ENCODE data around the gene IL6. TPM values are rescaled to one million over a fixed set of nuclear protein-coding genes. Genes with fewer than 3 reads are reported as not detected.
"Not testable (repeated sequence)": the region's sequence is repeated elsewhere in the genome, so short reads cannot be mapped to it uniquely, and the experiment has no call there.

IL6 gene
- 1 to 10 TPM in 1 of 2 donors, under 1 TPM in 1; 0.46 to 2.4 TPM for total RNA-seq

GRCh38 chr7:22726907-22727713, at the start of gene IL6:
IL6 (plus strand) TSS chr7:22727200; CDS start chr7:22727263, 63 bp downstream.
- no peaks in the 10 kb centered on the region for H3K36me3 Mint-ChIP-seq (ENCODE audit: insufficient read depth in 2 of 2)
- H3K27ac Mint-ChIP-seq: no peak within 1 kb of the TSS
- peak; percentile 29 to 46 for ATAC-seq (replicated peaks in 1 of 2)
- H3K9me3 Mint-ChIP-seq: no peaks in the 10 kb centered on the region
- DNase-seq: peak in 1 of 2 donors; percentile 18
- peaks cover 65% of the 10 kb centered on the region for H3K27me3 Mint-ChIP-seq (ENCODE audit: low read depth)
- peaks cover 44% of the 10 kb centered on the region for H3K4me1 Mint-ChIP-seq (ENCODE audit: low read depth)
- peak within 1 kb of the TSS; percentile 59 to 66 for H3K4me3 Mint-ChIP-seq

DNA sequence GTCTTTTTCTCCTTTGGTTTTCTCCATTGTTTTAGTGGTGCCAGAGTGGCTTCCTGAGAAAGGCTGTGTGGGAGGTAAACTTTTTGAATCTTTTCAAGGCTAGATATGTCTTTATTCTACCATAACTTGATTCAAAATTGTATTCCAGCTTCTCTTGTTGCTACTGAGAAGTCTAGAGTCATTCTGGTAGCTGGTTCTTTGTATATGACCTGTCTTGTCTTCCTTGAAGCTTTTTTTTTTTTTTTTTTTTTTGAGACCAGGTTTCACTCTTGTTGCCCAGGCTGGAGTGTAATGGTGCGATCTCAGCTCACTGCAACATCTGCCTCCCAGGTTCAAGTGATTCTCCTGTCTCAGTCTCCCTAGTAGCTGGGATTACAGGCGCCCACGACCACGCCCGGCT, 49.7 kb upstream of the IL6 start:
- ATAC-seq (replicated peaks in 1 of 2): peak; percentile 71 to 81
- Mint-ChIP-seq H3K4me1 (ENCODE audit: low read depth) (peaks cover 87% of the 10 kb centered on the region), H3K27me3 (ENCODE audit: low read depth) (peaks cover 39% of the 10 kb centered on the region), H3K4me3 (peak overlapping the region; percentile 44 to 68), H3K27ac (peak overlapping the region; percentile 67)
- H3K36me3 Mint-ChIP-seq (ENCODE audit: insufficient read depth in 2 of 2); H3K9me3 Mint-ChIP-seq; DNase-seq: not testable (repeated sequence)

DNA sequence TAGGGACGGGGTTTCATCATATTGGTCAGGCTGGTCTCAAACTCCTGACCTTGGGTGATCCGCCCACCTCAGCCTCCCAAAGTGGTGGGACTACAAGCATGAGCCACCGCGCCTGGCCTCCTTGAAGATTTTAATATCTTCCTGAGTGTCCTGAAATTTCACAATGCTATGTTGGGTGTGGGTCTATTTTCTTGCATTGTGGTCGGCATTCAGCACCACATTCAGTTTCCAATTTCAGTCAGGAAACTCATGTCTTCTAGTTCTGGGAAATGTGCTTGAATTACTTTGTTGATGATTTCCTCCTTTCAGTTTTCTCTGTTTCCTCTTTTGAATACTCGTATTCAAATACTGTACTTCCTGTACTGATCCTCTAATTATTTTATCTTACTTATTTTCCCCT, 49.3 kb upstream of the IL6 start:
- H3K36me3 Mint-ChIP-seq (ENCODE audit: insufficient read depth in 2 of 2): peaks cover 5 to 6% of the 10 kb centered on the region in 2 donors
- peaks cover 0 to 4% of the 10 kb centered on the region in 2 donors for H3K9me3 Mint-ChIP-seq
- ATAC-seq (replicated peaks in 1 of 2) (peak; percentile 32 to 36), DNase-seq (no peak)
- H3K4me1 Mint-ChIP-seq (ENCODE audit: low read depth): peaks cover 84% of the 10 kb centered on the region
- peak overlapping the region; percentile 67 for H3K27ac Mint-ChIP-seq
- H3K4me3 Mint-ChIP-seq: peak overlapping the region; percentile 44 to 68
- peaks cover 35% of the 10 kb centered on the region for H3K27me3 Mint-ChIP-seq (ENCODE audit: low read depth)

DNA sequence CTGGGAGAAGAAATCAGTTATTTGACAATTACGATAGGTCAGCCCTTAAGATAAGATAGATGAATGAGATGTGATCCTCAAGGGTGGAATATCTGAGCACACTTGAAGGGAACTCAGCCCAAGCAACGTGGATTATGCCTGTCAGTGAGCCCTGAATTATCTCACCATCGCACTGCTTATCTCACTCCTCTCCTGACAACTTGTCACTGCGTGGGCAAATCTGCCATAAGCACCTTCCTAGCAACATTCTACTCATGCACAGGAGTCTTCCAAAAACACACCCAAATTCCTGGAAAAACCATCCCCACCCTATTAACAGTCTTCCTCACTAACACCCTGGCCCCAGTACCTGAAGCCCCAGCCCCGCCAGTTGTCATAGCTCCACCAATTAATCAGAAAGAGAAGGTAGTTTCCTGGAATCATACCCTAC, 46.5 kb upstream of the IL6 start:
- peaks cover 60% of the 10 kb centered on the region for H3K4me1 Mint-ChIP-seq (ENCODE audit: low read depth)
- H3K27me3 Mint-ChIP-seq (ENCODE audit: low read depth): peaks cover 46% of the 10 kb centered on the region
- ATAC-seq (replicated peaks in 1 of 2) (no peak), DNase-seq (no peak)
- H3K9me3 Mint-ChIP-seq: peaks cover 0 to 4% of the 10 kb centered on the region in 2 donors
- peaks cover 0 to 2% of the 10 kb centered on the region in 2 donors for H3K36me3 Mint-ChIP-seq (ENCODE audit: insufficient read depth in 2 of 2)
- H3K4me3 Mint-ChIP-seq: no peak overlapping the region
- H3K27ac Mint-ChIP-seq: no peak overlapping the region

- Mint-ChIP-seq H3K9me3 (peaks cover 0 to 4% of the 10 kb centered on the region in 2 donors), H3K27ac (no peak overlapping the region), H3K36me3 (ENCODE audit: insufficient read depth in 2 of 2) (peaks cover 0 to 2% of the 10 kb centered on the region in 2 donors), H3K4me3 (no peak overlapping the region), H3K27me3 (ENCODE audit: low read depth) (peaks cover 46% of the 10 kb centered on the region), H3K4me1 (ENCODE audit: low read depth) (peaks cover 52% of the 10 kb centered on the region)
- ATAC-seq (replicated peaks in 1 of 2) (no peak), DNase-seq (no peak)
These were observed 45.7 kb upstream of the IL6 start for GRCh38 chr7:22681312-22681711.

GRCh38 chr7:22681852-22682657, 44.9 kb upstream of the IL6 start:
- Mint-ChIP-seq H3K27me3 (ENCODE audit: low read depth) (peaks cover 46% of the 10 kb centered on the region), H3K9me3 (peaks cover 0 to 4% of the 10 kb centered on the region in 2 donors), H3K4me3 (no peak overlapping the region), H3K27ac (no peak overlapping the region), H3K36me3 (ENCODE audit: insufficient read depth in 2 of 2) (peaks cover 1 to 2% of the 10 kb centered on the region in 2 donors), H3K4me1 (ENCODE audit: low read depth) (peaks cover 44% of the 10 kb centered on the region)
- ATAC-seq (replicated peaks in 1 of 2): no peak
- no peak for DNase-seq

DNA sequence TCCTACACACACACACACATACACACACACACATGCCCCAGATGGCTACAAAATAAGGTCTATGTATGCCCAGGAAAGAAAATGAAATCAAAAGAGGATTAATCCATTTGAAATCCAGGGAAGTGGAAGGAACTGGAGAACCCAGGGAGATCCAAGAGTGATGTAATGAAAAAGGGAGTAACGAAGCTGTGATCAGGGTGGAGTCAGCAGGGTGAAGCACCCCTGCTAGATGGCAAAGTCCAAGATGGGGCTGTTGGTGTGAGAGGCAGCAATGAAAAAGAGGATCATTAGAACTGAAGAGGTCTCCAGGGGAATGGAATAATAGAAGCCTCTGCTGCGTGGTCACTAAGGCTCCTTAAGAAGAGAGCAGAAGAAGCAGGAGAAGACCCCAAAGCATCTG, 43.6 kb upstream of the IL6 start:
- H3K4me1 Mint-ChIP-seq (ENCODE audit: low read depth): peaks cover 31% of the 10 kb centered on the region
- H3K27ac Mint-ChIP-seq: no peak overlapping the region
- H3K9me3 Mint-ChIP-seq: peaks cover 0 to 4% of the 10 kb centered on the region in 2 donors
- H3K36me3 Mint-ChIP-seq (ENCODE audit: insufficient read depth in 2 of 2): peaks cover 1 to 2% of the 10 kb centered on the region in 2 donors
- peaks cover 46% of the 10 kb centered on the region for H3K27me3 Mint-ChIP-seq (ENCODE audit: low read depth)
- no peak for DNase-seq
- no peak overlapping the region for H3K4me3 Mint-ChIP-seq
- no peak for ATAC-seq (replicated peaks in 1 of 2)

- Mint-ChIP-seq H3K36me3 (ENCODE audit: insufficient read depth in 2 of 2) (peaks cover 1 to 2% of the 10 kb centered on the region in 2 donors), H3K27ac (no peak overlapping the region), H3K4me1 (ENCODE audit: low read depth) (peaks cover 18% of the 10 kb centered on the region), H3K4me3 (no peak overlapping the region), H3K27me3 (ENCODE audit: low read depth) (peaks cover 49% of the 10 kb centered on the region), H3K9me3 (peaks cover 0 to 4% of the 10 kb centered on the region in 2 donors)
- DNase-seq: no peak
- no peak for ATAC-seq (replicated peaks in 1 of 2)
These were observed 40.4 kb upstream of the IL6 start for GRCh38 chr7:22686620-22687019.

GRCh38 chr7:22688084-22688483, 38.9 kb upstream of the IL6 start:
- Mint-ChIP-seq H3K4me1 (ENCODE audit: low read depth) (peaks cover 11% of the 10 kb centered on the region), H3K27me3 (ENCODE audit: low read depth) (peaks cover 47% of the 10 kb centered on the region), H3K9me3 (no peaks in the 10 kb centered on the region), H3K4me3 (no peak overlapping the region), H3K36me3 (ENCODE audit: insufficient read depth in 2 of 2) (peaks cover 0 to 1% of the 10 kb centered on the region in 2 donors), H3K27ac (no peak overlapping the region)
- DNase-seq: no peak
- ATAC-seq (replicated peaks in 1 of 2): no peak

- Mint-ChIP-seq H3K4me1 (ENCODE audit: low read depth) (peaks cover 16% of the 10 kb centered on the region), H3K27me3 (ENCODE audit: low read depth) (peaks cover 47% of the 10 kb centered on the region)
- not testable (repeated sequence) for H3K9me3 Mint-ChIP-seq; DNase-seq; H3K27ac Mint-ChIP-seq; H3K36me3 Mint-ChIP-seq (ENCODE audit: insufficient read depth in 2 of 2); ATAC-seq (replicated peaks in 1 of 2); H3K4me3 Mint-ChIP-seq
These were observed 38.1 kb upstream of the IL6 start for GRCh38 chr7:22688934-22689333.

GRCh38 chr7:22694597-22695207, 32.3 kb upstream of the IL6 start:
- DNase-seq (no peak), ATAC-seq (replicated peaks in 1 of 2) (peak in 1 of 2 donors; percentile 41)
- Mint-ChIP-seq H3K9me3 (peaks cover 2 to 3% of the 10 kb centered on the region in 2 donors), H3K4me1 (ENCODE audit: low read depth) (peaks cover 63% of the 10 kb centered on the region), H3K27me3 (ENCODE audit: low read depth) (peaks cover 54% of the 10 kb centered on the region), H3K27ac (no peak overlapping the region), H3K4me3 (peak overlapping the region in 1 of 2 donors; percentile 3), H3K36me3 (ENCODE audit: insufficient read depth in 2 of 2) (peaks cover 3 to 5% of the 10 kb centered on the region in 2 donors)

DNA sequence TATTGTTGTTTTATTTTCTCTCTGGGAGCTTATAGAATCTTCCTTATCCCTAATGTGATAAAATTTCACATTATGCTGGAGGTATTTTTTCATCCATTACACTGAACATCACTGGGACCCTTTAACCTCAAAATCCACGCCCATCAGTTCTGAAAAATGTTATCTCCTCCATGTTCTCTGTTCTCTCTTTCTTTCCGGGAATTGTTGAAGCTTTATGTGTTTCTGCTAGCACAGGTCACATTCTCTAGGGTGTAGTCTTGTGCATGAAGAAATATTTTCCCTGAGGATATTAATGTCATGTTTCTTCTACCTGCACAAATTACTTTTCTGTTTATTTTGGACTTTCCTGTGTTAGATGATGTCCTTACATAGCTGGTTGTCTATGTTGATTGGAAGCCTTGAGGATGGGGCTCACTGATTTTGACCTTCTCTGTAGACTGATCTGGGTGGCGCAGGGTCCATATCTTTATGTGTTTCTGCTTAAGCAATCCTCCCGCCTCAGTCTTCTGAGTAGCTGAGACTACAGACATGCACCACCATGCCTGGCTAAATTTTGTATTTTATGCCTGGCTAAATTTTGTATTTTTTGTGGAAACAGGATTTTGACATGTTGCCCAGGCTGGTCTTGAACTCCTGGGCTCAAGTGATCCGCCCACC, 31.4 kb upstream of the IL6 start:
- Mint-ChIP-seq H3K9me3 (peaks cover 2 to 3% of the 10 kb centered on the region in 2 donors), H3K4me1 (ENCODE audit: low read depth) (peaks cover 66% of the 10 kb centered on the region), H3K36me3 (ENCODE audit: insufficient read depth in 2 of 2) (peaks cover 3 to 5% of the 10 kb centered on the region in 2 donors), H3K4me3 (peak overlapping the region in 1 of 2 donors; percentile 12), H3K27me3 (ENCODE audit: low read depth) (peaks cover 45% of the 10 kb centered on the region), H3K27ac (no peak overlapping the region)
- no peak for DNase-seq
- no peak for ATAC-seq (replicated peaks in 1 of 2)

Measured in activated T-cell treated with anti-CD3 and anti-CD28 coated beads, Interleukin-2, amount 50 U/mL, for 72 hours (primary cell).